ENCODE data around the gene PATL2. TPM values are rescaled to one million over a fixed set of nuclear protein-coding genes. Genes with fewer than 3 reads are reported as not detected.

Gene PATL2
- total RNA-seq, 4 donors from 2014 or later, result 0.65 to 2.5 (median 2.1) TPM

- TF ChIP-seq CTCF (IDR thresholded peaks at IDR 0.05; ENCODE audit: low read depth), result no peak
Measured at GRCh38 chr15:44706401-44706800, 4.7 kb downstream of the PATL2 start.

GRCh38 chr15:44705986-44706385 is 5.1 kb downstream of the PATL2 start:
- TF ChIP-seq CTCF (IDR thresholded peaks at IDR 0.05; ENCODE audit: low read depth), result no peak

- TF ChIP-seq CTCF (IDR thresholded peaks at IDR 0.05; ENCODE audit: low read depth), result no peak
Measured at GRCh38 chr15:44698641-44699040, 12.5 kb downstream of the PATL2 start.

GRCh38 chr15:44697014-44697413 is 14.1 kb downstream of the PATL2 start:
- no peak for TF ChIP-seq CTCF (IDR thresholded peaks at IDR 0.05; ENCODE audit: low read depth)

GRCh38 chr15:44695294-44695693 is 15.8 kb downstream of the PATL2 start:
- TF ChIP-seq CTCF (IDR thresholded peaks at IDR 0.05; ENCODE audit: low read depth), result no peak

DNA sequence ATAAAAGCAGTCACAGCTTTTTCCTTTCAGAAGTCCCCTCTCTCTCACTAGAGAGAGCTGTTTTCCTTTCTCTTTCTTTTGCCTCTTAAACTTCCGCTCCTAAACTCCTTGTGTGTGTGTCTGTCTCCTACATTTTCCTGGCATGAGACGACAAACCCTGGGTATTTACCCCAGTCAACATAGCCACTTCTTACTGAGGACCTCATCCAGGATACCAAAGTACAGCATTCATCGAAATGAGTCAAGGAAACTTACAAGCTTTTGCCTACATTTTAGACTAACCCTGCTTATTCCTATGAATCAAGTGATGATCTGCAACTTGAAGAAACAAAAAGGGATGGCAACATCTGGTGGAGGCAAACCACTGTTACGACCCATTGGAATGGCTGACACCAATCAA is 16.7 kb downstream of the PATL2 start:
- no peak for TF ChIP-seq CTCF (IDR thresholded peaks at IDR 0.05; ENCODE audit: low read depth)

DNA sequence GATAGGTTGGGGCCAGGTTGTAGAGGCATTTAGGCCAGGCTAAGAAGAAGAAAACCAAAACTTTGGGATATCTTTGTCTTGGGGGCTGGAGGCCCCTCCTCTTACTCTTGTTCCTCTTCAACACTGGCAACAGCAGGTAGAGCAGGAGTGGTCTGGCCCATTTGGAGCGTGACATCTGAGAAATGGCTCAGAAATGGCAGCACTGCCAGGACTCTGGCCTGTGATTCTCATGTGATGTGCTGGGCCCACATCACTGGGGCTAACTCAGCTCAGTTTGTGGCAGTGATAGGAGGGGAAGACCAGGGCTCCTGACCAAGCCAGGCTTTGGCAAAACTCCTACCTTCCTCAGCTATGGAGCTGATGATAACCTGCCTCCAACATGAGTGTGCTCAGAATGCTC is 18.5 kb downstream of the PATL2 start:
- no peak for TF ChIP-seq CTCF (IDR thresholded peaks at IDR 0.05; ENCODE audit: low read depth)

Data from subcutaneous adipose tissue (tissue), 4 donors.